Measurements from ENCODE around the gene NEU1.
"Not testable (repeated sequence)": the region's sequence is repeated elsewhere in the genome, so short reads cannot be mapped to it uniquely, and the experiment has no call there.

NEU1 gene

DNA sequence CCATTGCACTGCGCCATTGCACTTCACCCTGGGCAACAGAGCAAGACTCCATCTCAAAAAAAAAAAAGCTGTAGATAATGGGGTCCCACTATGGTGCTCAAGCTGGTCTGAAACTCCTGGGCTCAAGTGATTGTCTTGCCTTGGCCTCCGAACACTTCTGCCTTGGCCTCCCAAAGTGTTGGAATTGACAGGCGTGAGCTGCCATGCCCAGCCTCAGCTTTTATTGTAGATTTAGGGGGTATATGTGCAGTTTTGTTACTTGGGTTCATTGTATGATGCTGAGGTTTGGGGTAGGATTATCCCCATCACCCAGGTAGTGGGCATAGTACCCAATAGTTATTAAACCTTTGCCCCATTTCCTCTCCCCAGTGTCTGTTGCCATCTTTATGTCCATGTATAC lies 23.7 kb downstream of the NEU1 start:
- Histone ChIP-seq H3K79me2 (peaks cover 8% of the 10 kb centered on the region), H3K4me2 (ENCODE audit: low read length) (no peak overlapping the region), H3K4me3 (ENCODE audit: low read depth, low read length) (no peak overlapping the region), H3K4me1 (peaks cover 21% of the 10 kb centered on the region), H3K9ac (no peak overlapping the region), H3K27me3 (ENCODE audit: control insufficient read depth, insufficient read depth, low read length) (no peaks in the 10 kb centered on the region), H2AFZ (no peak overlapping the region), H3K27ac (no peak overlapping the region), H3K36me3 (ENCODE audit: control insufficient read depth, insufficient read depth, low read length) (no peaks in the 10 kb centered on the region), H3K9me3 (ENCODE audit: control insufficient read depth, low read length) (no peaks in the 10 kb centered on the region)
- TF ChIP-seq, protein P1, sequence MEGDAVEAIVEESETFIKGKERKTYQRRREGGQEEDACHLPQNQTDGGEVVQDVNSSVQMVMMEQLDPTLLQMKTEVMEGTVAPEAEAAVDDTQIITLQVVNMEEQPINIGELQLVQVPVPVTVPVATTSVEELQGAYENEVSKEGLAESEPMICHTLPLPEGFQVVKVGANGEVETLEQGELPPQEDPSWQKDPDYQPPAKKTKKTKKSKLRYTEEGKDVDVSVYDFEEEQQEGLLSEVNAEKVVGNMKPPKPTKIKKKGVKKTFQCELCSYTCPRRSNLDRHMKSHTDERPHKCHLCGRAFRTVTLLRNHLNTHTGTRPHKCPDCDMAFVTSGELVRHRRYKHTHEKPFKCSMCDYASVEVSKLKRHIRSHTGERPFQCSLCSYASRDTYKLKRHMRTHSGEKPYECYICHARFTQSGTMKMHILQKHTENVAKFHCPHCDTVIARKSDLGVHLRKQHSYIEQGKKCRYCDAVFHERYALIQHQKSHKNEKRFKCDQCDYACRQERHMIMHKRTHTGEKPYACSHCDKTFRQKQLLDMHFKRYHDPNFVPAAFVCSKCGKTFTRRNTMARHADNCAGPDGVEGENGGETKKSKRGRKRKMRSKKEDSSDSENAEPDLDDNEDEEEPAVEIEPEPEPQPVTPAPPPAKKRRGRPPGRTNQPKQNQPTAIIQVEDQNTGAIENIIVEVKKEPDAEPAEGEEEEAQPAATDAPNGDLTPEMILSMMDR (IDR thresholded peaks at IDR 0.05): no peak

DNA sequence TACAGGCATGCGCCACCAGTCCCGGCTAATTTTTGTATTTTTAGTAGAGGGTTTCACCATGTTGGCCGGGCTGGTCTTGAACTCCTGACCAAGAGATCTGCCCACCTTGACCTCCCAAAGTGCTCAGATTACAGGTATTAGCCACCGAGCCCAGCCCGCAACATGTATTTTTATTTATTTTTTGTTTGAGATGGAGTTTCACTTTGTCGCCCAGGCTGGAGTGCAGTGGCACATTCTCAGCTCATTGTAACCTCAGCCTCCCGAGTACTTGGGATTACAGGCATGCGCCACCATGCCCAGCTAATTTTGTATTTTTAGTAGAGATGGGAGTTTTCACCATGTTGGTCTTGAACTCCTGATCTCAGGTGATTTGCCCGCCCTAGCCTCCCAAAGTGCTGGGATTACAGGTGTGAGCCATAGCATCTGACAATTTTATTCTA lies 24.5 kb downstream of the NEU1 start:
- H3K4me2 ChIP-seq (ENCODE audit: low read length); H2AFZ ChIP-seq; H3K9ac ChIP-seq; H3K9me3 ChIP-seq (ENCODE audit: control insufficient read depth, low read length); H3K36me3 ChIP-seq (ENCODE audit: control insufficient read depth, insufficient read depth, low read length); H3K27ac ChIP-seq; H3K27me3 ChIP-seq (ENCODE audit: control insufficient read depth, insufficient read depth, low read length); H3K4me3 ChIP-seq (ENCODE audit: low read depth, low read length): not testable (repeated sequence)
- peaks cover 13% of the 10 kb centered on the region for H3K79me2 ChIP-seq
- H3K4me1 ChIP-seq: peaks cover 22% of the 10 kb centered on the region

DNA sequence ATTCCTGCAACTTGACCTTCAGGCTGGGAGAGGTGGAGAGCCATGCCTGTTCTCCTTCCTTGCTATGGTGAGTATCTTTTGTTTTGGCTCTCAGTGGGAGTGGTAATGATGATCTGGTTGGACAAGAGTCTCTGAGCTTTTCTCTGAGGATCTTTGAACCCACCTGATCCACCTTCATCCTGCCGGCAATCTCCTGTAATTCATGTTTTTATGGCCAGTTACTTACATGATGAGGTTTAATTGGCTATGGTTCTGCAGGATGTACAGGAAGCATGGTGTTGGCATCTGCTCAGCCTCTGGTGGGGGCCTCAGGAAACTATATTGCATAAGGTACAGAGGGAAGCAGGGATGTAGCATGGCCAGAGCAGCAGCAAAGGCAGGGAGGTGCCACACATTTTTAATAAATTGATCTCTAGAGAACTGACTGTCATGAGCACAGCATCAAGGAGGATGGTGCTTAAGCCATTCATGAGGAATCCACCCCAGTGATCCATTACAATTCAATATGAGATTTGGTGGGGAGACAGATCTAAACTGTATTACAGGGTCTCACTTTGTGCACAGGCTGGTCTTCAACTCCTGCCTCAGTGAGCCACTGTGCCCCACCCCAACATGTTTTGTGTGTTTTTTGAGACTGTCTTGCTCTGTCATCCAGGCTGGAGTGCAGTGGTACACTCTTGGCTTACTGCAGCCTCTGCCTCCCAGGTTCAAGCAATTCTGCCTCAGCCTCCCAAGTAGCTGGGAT lies 25.1 kb downstream of the NEU1 start:
- no peak overlapping the region for H3K4me3 ChIP-seq (ENCODE audit: low read depth, low read length)
- peak overlapping the region; percentile 57 for H3K4me2 ChIP-seq (ENCODE audit: low read length)
- no peaks in the 10 kb centered on the region for H3K36me3 ChIP-seq (ENCODE audit: control insufficient read depth, insufficient read depth, low read length)
- peaks cover 23% of the 10 kb centered on the region for H3K4me1 ChIP-seq
- peak overlapping the region; percentile 99 for H3K27ac ChIP-seq
- no peaks in the 10 kb centered on the region for H3K27me3 ChIP-seq (ENCODE audit: control insufficient read depth, insufficient read depth, low read length)
- TF ChIP-seq, protein P1 (IDR thresholded peaks at IDR 0.05): no peak
- H3K79me2 ChIP-seq: peaks cover 17% of the 10 kb centered on the region
- no peak overlapping the region for H3K9ac ChIP-seq
- H3K9me3 ChIP-seq (ENCODE audit: control insufficient read depth, low read length): no peaks in the 10 kb centered on the region
- H2AFZ ChIP-seq: no peak overlapping the region

DNA sequence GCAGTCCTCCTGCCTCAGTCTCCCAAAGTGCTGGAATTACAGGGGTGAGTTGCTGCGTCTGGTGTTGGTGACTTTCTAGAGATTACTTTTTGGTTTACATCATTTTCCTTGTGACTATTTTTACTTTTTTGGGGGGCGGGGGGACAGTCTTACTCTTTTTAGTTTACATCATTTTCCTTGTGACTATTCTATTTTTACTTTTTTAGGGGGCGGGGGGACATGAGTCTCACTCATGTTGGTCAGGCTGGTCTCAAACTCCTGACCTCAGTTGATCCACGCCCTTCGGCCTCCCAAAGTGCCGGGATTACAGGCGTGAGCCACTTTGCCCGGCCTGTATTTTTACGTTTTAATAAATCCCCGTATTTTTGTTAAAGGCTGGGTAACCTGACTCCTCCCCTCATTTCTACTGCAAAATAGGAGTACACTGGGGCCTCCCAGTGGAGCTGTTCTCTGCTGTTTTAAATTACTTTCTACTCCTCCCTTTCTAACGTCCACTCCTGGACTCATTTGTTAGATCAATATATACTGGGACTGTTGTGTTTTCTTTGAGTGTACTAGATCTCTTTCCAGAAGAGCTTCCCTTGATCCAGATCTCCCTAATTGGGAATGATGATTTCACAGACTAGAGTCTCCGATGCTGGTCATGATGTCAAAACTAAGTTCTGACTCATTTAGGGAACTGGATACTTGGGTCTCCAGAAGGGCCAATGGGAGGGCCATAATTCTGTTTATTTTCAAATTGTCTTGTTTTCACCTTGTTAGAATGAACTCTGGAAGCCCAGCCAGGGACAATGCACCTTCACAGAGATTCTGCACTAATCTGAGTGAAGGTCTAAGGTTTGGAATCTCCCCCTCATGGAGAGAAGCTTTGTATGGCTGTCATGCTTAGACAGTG lies 25.9 kb downstream of the NEU1 start:
- H3K36me3 ChIP-seq (ENCODE audit: control insufficient read depth, insufficient read depth, low read length): no peaks in the 10 kb centered on the region
- H3K4me3 ChIP-seq (ENCODE audit: low read depth, low read length): peak overlapping the region; percentile 89
- H3K9ac ChIP-seq: no peak overlapping the region
- H3K9me3 ChIP-seq (ENCODE audit: control insufficient read depth, low read length): no peaks in the 10 kb centered on the region
- peaks cover 23% of the 10 kb centered on the region for H3K4me1 ChIP-seq
- TF ChIP-seq, protein P1 (IDR thresholded peaks at IDR 0.05): no peak
- H3K4me2 ChIP-seq (ENCODE audit: low read length): peak overlapping the region; percentile 57
- peaks cover 24% of the 10 kb centered on the region for H3K79me2 ChIP-seq
- peak overlapping the region; percentile 99 for H3K27ac ChIP-seq
- H2AFZ ChIP-seq: no peak overlapping the region
- H3K27me3 ChIP-seq (ENCODE audit: control insufficient read depth, insufficient read depth, low read length): no peaks in the 10 kb centered on the region

DNA sequence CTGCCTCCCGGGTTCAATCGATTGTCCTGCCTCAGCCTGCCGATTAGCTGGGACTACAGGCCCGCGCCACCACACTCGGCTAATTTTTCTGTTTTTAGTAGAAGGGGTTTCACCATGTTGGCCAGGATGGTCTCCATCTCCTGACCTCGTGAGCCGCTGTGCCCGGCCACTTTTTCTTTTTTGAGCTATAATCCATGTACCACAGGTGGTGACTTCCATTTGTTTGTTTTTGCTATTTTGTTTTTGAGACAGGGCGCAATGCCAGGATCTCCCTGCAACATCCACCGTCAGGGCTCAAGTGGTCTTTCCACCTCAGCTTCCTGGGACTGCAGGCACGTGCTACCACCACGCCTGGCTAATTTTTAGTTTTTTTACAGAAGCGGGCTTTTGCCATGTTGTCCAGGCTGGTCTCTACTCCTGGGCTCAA lies 26.6 kb downstream of the NEU1 start:
- Histone ChIP-seq H3K27me3 (ENCODE audit: control insufficient read depth, insufficient read depth, low read length) (no peaks in the 10 kb centered on the region), H3K4me1 (peaks cover 25% of the 10 kb centered on the region), H3K27ac (peak overlapping the region; percentile 99), H3K9ac (no peak overlapping the region), H2AFZ (no peak overlapping the region), H3K4me3 (ENCODE audit: low read depth, low read length) (peak overlapping the region; percentile 89), H3K9me3 (ENCODE audit: control insufficient read depth, low read length) (no peaks in the 10 kb centered on the region), H3K79me2 (peaks cover 31% of the 10 kb centered on the region), H3K4me2 (ENCODE audit: low read length) (peak overlapping the region; percentile 57), H3K36me3 (ENCODE audit: control insufficient read depth, insufficient read depth, low read length) (no peaks in the 10 kb centered on the region)
- TF ChIP-seq, protein P1 (IDR thresholded peaks at IDR 0.05): no peak
